Immature natural killer cell (primary cell): ENCODE data around the gene SPTY2D1. TPM values are rescaled to one million over a fixed set of nuclear protein-coding genes. Genes with fewer than 3 reads are reported as not detected.

Experiments
- DNase-seq, 3 donors: peaks; one replicate each; pipeline ENCODE4 v3.0.0; 2022; ENCODE audit warnings: mixed read lengths in 1 of 3
- H3K27ac Mint-ChIP-seq, 6 donors: one replicate each; pipeline ENCODE4 v1.8.0; 2020; ENCODE audit warnings: mixed read lengths in 6 of 6, mild to moderate bottlenecking in 5 of 6, inconsistent platforms in 4 of 6, moderate library complexity in 3 of 6
- H3K27me3 Mint-ChIP-seq, 3 donors: one replicate each; pipeline ENCODE4 v1.8.0; 2020 to 2021; ENCODE audit warnings: low read depth in 3 of 3, mild to moderate bottlenecking in 3 of 3, mixed read lengths in 3 of 3, moderate library complexity in 3 of 3, inconsistent platforms in 1 of 3
- H3K36me3 Mint-ChIP-seq, 3 donors: one replicate each; pipeline ENCODE4 v1.8.0; 2020; ENCODE audit warnings: mixed read lengths in 3 of 3, inconsistent platforms in 2 of 3, mild to moderate bottlenecking in 2 of 3
- H3K4me1 Mint-ChIP-seq, 2 donors: one replicate each; pipeline ENCODE4 v1.8.0; 2020; ENCODE audit warnings: inconsistent platforms in 2 of 2, mild to moderate bottlenecking in 2 of 2, mixed read lengths in 2 of 2, moderate library complexity in 1 of 2
- H3K4me3 Mint-ChIP-seq, 5 donors: one replicate each; pipeline ENCODE4 v1.8.0; 2020; ENCODE audit warnings: mild to moderate bottlenecking in 5 of 5, mixed read lengths in 5 of 5, inconsistent platforms in 3 of 5, moderate library complexity in 3 of 5
- H3K9me3 Mint-ChIP-seq, 6 donors: one replicate each; pipeline ENCODE4 v1.8.0; 2020; ENCODE audit warnings: mild to moderate bottlenecking in 6 of 6, mixed read lengths in 6 of 6, inconsistent platforms in 4 of 6, moderate library complexity in 3 of 6
- polyA plus RNA-seq, 3 donors: library from polyadenylated mRNA; unstranded; fragments of 300-500 nt; fragmentation: Illumina TruSeq; gene quantifications; one replicate each; pipeline ENCODE4 v1.2.3, GENCODE V29; 2021

SPTY2D1 gene
- polyA plus RNA-seq, 3 donors from 2014 or later: 7.8 to 20.7 (median 15.3) TPM

- Mint-ChIP-seq H3K36me3 (peaks cover 18 to 42% (median 30%) of the 10 kb centered on the region in 3 donors), H3K4me1 (peaks cover 16 to 21% of the 10 kb centered on the region in 2 donors), H3K9me3 (no peaks in the 10 kb centered on the region), H3K27me3 (no peaks in the 10 kb centered on the region), H3K27ac (peak overlapping the region in 2 of 6 donors; percentile 40 to 43), H3K4me3 (no peak overlapping the region)
- no peak for DNase-seq
Measured at GRCh38 chr11:18575361-18575760, 58.8 kb downstream of the SPTY2D1 start.

DNA sequence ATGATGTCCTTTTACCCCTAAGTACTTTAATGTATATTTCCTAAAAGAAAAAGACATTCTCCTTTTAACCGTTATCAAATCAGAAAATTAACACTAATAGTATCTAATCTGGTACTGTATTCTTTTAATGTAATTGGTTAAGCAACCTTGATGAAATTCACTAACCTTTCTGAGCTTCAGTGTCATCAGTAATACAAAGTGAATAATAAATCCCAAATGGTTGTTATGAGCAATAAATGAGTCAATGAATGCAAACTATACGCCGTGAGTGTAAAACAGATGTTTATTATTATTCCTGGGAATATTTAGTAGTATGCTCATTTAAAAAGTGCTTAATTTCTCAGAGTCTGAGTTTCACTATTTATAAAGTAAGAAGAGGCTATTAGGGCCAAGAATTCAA is 67.1 kb downstream of the SPTY2D1 start:
- Mint-ChIP-seq H3K9me3 (no peaks in the 10 kb centered on the region), H3K27ac (no peak overlapping the region), H3K36me3 (peaks cover 10 to 22% (median 13%) of the 10 kb centered on the region in 3 donors), H3K27me3 (no peaks in the 10 kb centered on the region), H3K4me1 (no peaks in the 10 kb centered on the region), H3K4me3 (no peak overlapping the region)
- DNase-seq: no peak

GRCh38 chr11:18566406-18566805 is 67.7 kb downstream of the SPTY2D1 start:
- Mint-ChIP-seq H3K27ac (no peak overlapping the region), H3K9me3 (no peaks in the 10 kb centered on the region), H3K27me3 (no peaks in the 10 kb centered on the region), H3K4me1 (no peaks in the 10 kb centered on the region), H3K4me3 (no peak overlapping the region), H3K36me3 (peaks cover 7 to 17% (median 11%) of the 10 kb centered on the region in 3 donors)
- DNase-seq: no peak

DNA sequence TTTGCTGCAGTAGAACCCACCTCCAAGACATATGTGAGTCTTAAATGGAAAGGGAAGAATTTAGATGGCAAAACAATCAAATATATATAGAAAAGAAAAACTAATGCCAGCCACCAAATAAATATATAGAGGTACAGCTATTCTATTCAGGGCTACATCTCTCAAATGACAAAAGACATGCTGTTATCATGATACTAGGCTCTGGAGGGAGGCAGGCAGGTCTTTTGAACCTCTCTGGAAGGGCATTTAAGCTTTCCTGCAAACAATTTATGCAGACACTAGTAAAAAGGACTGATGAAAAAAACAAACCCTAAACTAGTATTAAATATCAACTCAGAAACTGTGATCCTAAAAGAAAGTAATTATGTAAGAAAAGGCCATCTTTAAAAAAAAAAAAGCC is 70.0 kb downstream of the SPTY2D1 start:
- Mint-ChIP-seq H3K4me1 (no peaks in the 10 kb centered on the region), H3K27ac (peak overlapping the region in 1 of 6 donors; percentile 47), H3K9me3 (no peaks in the 10 kb centered on the region), H3K36me3 (peaks cover 5 to 19% (median 16%) of the 10 kb centered on the region in 3 donors), H3K27me3 (no peaks in the 10 kb centered on the region), H3K4me3 (no peak overlapping the region)
- no peak for DNase-seq

- H3K27ac Mint-ChIP-seq: no peak overlapping the region
- no peak overlapping the region for H3K4me3 Mint-ChIP-seq
- H3K27me3 Mint-ChIP-seq: no peaks in the 10 kb centered on the region
- H3K4me1 Mint-ChIP-seq: no peaks in the 10 kb centered on the region
- peaks cover 3 to 19% (median 16%) of the 10 kb centered on the region in 3 donors for H3K36me3 Mint-ChIP-seq
- no peaks in the 10 kb centered on the region for H3K9me3 Mint-ChIP-seq
- DNase-seq: no peak
Measured at GRCh38 chr11:18563090-18563730, 70.9 kb downstream of the SPTY2D1 start.

Other genes starting within 250 kb of the SPTY2D1 start
- gene LDHA, start 239.8 kb downstream of the SPTY2D1 start, polyA plus RNA-seq: 100 to 1,000 TPM; 395 to 593 (median 422) TPM
- gene LDHC, start 222.0 kb downstream of the SPTY2D1 start, polyA plus RNA-seq: not detected
- gene LDHAL6A, start 178.5 kb downstream of the SPTY2D1 start, polyA plus RNA-seq: under 1 TPM in 1 of 3 donors, not detected in 2; 0.79 TPM
- 10 to 100 TPM; 41.3 to 88.3 (median 74.5) TPM for gene TSG101, start 107.4 kb downstream of the SPTY2D1 start, polyA plus RNA-seq
- gene UEVLD, start 45.6 kb downstream of the SPTY2D1 start, polyA plus RNA-seq: 10 to 100 TPM; 18.1 to 22.4 (median 20.7) TPM
- gene MISFA, start 34.6 kb downstream of the SPTY2D1 start, polyA plus RNA-seq: 1 to 10 TPM in 1 of 3 donors, under 1 TPM in 2; 0.24 to 1.0 (median 0.38) TPM
- 1 to 10 TPM in 1 of 3 donors, under 1 TPM in 2; 0.43 to 2.1 (median 0.92) TPM for gene TMEM86A, start 64.4 kb upstream of the SPTY2D1 start, polyA plus RNA-seq
- under 1 TPM in 2 of 3 donors, not detected in 1; 0.20 to 0.46 TPM for gene IGSF22, start 91.8 kb upstream of the SPTY2D1 start, polyA plus RNA-seq
- not detected for gene PTPN5, start 157.5 kb upstream of the SPTY2D1 start, polyA plus RNA-seq